GM12878 (cell line): ENCODE measurements around the gene RETREG2. TPM values are rescaled to one million over a fixed set of nuclear protein-coding genes. Genes with fewer than 3 reads are reported as not detected.

Source experiments
- ATAC-seq: fragments of 200-7000 bp; cut with Tn5 transposase; 3 replicates; pipeline ENCODE4 v1.9.1; 2020; ENCODE audit warnings: mild to moderate bottlenecking, moderate library complexity
- BruUV-seq: library from RNA; stranded (reverse); fragments of 400-500 nt; replicated peaks from 2 replicates; lab custom pipeline; 2021; lab: Mats Ljungman, UMichigan
- CTCF ChIA-PET: fragments of 300-600 bp; sonication (Branson Sonifier 250); formaldehyde crosslinking; extraction: SDS; loops from one replicate; lab custom pipeline; 2021; ENCODE audit warnings: inconsistent platforms; lab: Yijun Ruan, JAX
- POLR2A ChIA-PET: fragments of 350-600 bp; formaldehyde crosslinking; extraction: SDS; loops from one replicate; lab custom pipeline; 2021; ENCODE audit warnings: inconsistent platforms; lab: Charles Lee
- RAD21 ChIA-PET: fragments of 300-600 bp; sonication (Branson Sonifier 250); formaldehyde crosslinking; loops from one replicate; lab custom pipeline; 2023; ENCODE audit warnings: antibody characterized with exemption; ENCODE audit not compliant: unreplicated experiment; lab: Charles Lee
- SMC1A ChIA-PET: fragments of 300-600 bp; sonication (Branson Sonifier 250); formaldehyde crosslinking; loops from one replicate; lab custom pipeline; 2023; ENCODE audit not compliant: unreplicated experiment, uncharacterized antibody; lab: Charles Lee
- DNase-seq: peaks from one replicate; pipeline ENCODE4 v3.0.0-alpha.2; 2011; ENCODE audit warnings: low read depth, low spot score
- FAIRE-seq: peaks from 3 replicates; lab custom pipeline; 2011; peaks lifted over from hg19 to GRCh38; lab: Jason Lieb, UNC
- H2AFZ ChIP-seq: 2 replicates; pipeline ENCODE4 v1.6.0; 2011; ENCODE audit warnings: low read depth, low read length, control low read depth; ENCODE audit not compliant: control insufficient read depth
- H3K27ac ChIP-seq: 2 replicates; pipeline ENCODE4 v1.5.1; 2011; ENCODE audit warnings: control low read depth; ENCODE audit not compliant: control insufficient read depth, insufficient read depth
- H3K27me3 ChIP-seq, 2 experiments: replicated peaks in 1 of 2; 2 replicates each; pipeline versions ENCODE4 v1.6.0 to v1.6.1; 2011; ENCODE audit warnings: low read length in 1 of 2; ENCODE audit not compliant: control insufficient read depth in 2 of 2, insufficient read depth in 2 of 2
- H3K36me3 ChIP-seq, 2 experiments: 2 replicates each; pipeline ENCODE4 v1.5.1; 2011; ENCODE audit warnings: low read length in 1 of 2; ENCODE audit not compliant: control insufficient read depth in 2 of 2, insufficient read depth in 2 of 2
- H3K4me1 ChIP-seq: 2 replicates; pipeline ENCODE4 v1.6.1; 2011; ENCODE audit warnings: mild to moderate bottlenecking, low read length, moderate library complexity, mixed read lengths; ENCODE audit not compliant: control insufficient read depth, insufficient read depth
- H3K4me2 ChIP-seq: 2 replicates; pipeline ENCODE4 v1.6.0; 2011; ENCODE audit warnings: control low read depth; ENCODE audit not compliant: control insufficient read depth, insufficient read depth
- H3K4me3 ChIP-seq: fragments of 200-600 bp; sonication (generic); 2 replicates; pipeline ENCODE4 v1.5.1; 2016
- H3K79me2 ChIP-seq: 2 replicates; pipeline ENCODE4 v1.6.0; 2011; ENCODE audit warnings: low read length; ENCODE audit not compliant: control insufficient read depth, insufficient read depth
- H3K9ac ChIP-seq: 2 replicates; pipeline ENCODE4 v1.8.0; 2011; ENCODE audit warnings: low read length, control low read depth, mixed read lengths; ENCODE audit not compliant: control insufficient read depth, insufficient read depth
- H3K9me3 ChIP-seq: replicated peaks from 3 replicates; pipeline ENCODE4 v1.5.1; 2011; ENCODE audit warnings: mild to moderate bottlenecking, low read length; ENCODE audit not compliant: control insufficient read depth, insufficient read depth
- H4K20me1 ChIP-seq: 2 replicates; pipeline ENCODE4 v1.6.0; 2011; ENCODE audit not compliant: control insufficient read depth, insufficient read depth
- CBX5 ChIP-seq: sonication (generic); IDR thresholded peaks from 2 replicates; pipeline ENCODE4 v1.6.1; 2016; ENCODE audit warnings: low read depth, moderate library complexity, mild to moderate bottlenecking, inconsistent platforms
- CEBPB ChIP-seq, 2 experiments: fragments of 150-350 bp in 1 of 2; IDR thresholded peaks; 2 replicates each; pipeline ENCODE4 v1.6.1; 2012 to 2014; ENCODE audit warnings: low read depth in 2 of 2, low read length in 2 of 2, borderline replicate concordance in 1 of 2, inconsistent platforms in 1 of 2
- E2F8 ChIP-seq: fragments of 450-650 bp; IDR thresholded peaks from 2 replicates; pipeline ENCODE4 v1.6.1; 2018; ENCODE audit warnings: mild to moderate bottlenecking, low read depth, moderate library complexity; ENCODE audit not compliant: partially characterized antibody
- FOXK2 ChIP-seq: fragments of 450-650 bp; IDR thresholded peaks from 2 replicates; pipeline ENCODE4 v1.6.1; 2017; ENCODE audit warnings: mild to moderate bottlenecking, moderate library complexity
- HCFC1 ChIP-seq: fragments of 150-350 bp; IDR thresholded peaks from 2 replicates; pipeline ENCODE4 v1.6.1; 2014; ENCODE audit warnings: low read length
- IRF3 ChIP-seq: fragments of 450-650 bp; IDR thresholded peaks from 2 replicates; pipeline ENCODE4 v1.6.1; 2014; ENCODE audit warnings: mild to moderate bottlenecking
- JUND ChIP-seq: IDR thresholded peaks from 2 replicates; pipeline ENCODE4 v1.6.1; 2012; ENCODE audit warnings: low read depth, mild to moderate bottlenecking, low read length, improper control_type of control experiment, moderate library complexity
- MEF2A ChIP-seq: IDR thresholded peaks from 2 replicates; pipeline ENCODE4 v1.6.1; 2011; ENCODE audit warnings: low read depth, mild to moderate bottlenecking, low read length, moderate library complexity; ENCODE audit not compliant: insufficient read depth
- NFYB ChIP-seq: IDR thresholded peaks from 2 replicates; pipeline ENCODE4 v1.6.1; 2011; ENCODE audit warnings: low read depth, mild to moderate bottlenecking, low read length, improper control_type of control experiment, moderate library complexity; ENCODE audit not compliant: insufficient read depth
- PAX8 ChIP-seq: fragments of 450-650 bp; IDR thresholded peaks from 2 replicates; pipeline ENCODE4 v1.6.1; 2017; ENCODE audit warnings: mild to moderate bottlenecking, moderate library complexity
- PML ChIP-seq: IDR thresholded peaks from 2 replicates; pipeline ENCODE4 v1.6.1; 2012; ENCODE audit warnings: low read length, inconsistent platforms
- POLR2AphosphoS5 ChIP-seq: IDR thresholded peaks from 2 replicates; pipeline ENCODE4 v1.6.1; 2011; ENCODE audit warnings: mild to moderate bottlenecking, low read length, inconsistent platforms
- SP1 ChIP-seq: IDR thresholded peaks from one replicate; pipeline ENCODE4 v1.6.1; 2011; ENCODE audit warnings: low read depth, low read length
- TAF1 ChIP-seq: IDR thresholded peaks from 2 replicates; pipeline ENCODE4 v1.6.1; 2011; ENCODE audit warnings: mild to moderate bottlenecking, low read depth, low read length, borderline replicate concordance
- ZBED1 ChIP-seq: IDR thresholded peaks from 2 replicates; pipeline ENCODE4 v1.6.1; 2016; ENCODE audit warnings: borderline replicate concordance
- ZNF274 ChIP-seq: IDR thresholded peaks from one replicate; pipeline ENCODE4 v1.8.0; 2011; ENCODE audit not compliant: insufficient read length, insufficient read depth
- WGBS: methylation state at CpG from one replicate; pipeline ENCODE4 v1.1.6; 2016; ENCODE audit warnings: low lambda C conversion rate; ENCODE audit not compliant: insufficient replicate concordance, insufficient coverage; ENCODE audit errors: missing lambda C conversion rate; 5-methylcytosine and 5-hydroxymethylcytosine counted together
- in situ Hi-C: fragments of 300-500 bp; cut with MboI; formaldehyde crosslinking; loops from 9 replicates; pipeline ENCODE4 v1.14.3; 2018; ENCODE audit warnings: mixed read lengths
- intact Hi-C: fragments of 100-400 bp; cut with micrococcal nuclease; formaldehyde crosslinking; loops from one replicate; pipeline ENCODE4 v1.14.2; 2022; ENCODE audit not compliant: unreplicated experiment
- polyA plus RNA-seq, 11 experiments: library from polyadenylated mRNA; depleted of rRNA in 4 of 11; unstranded in 6 of 11; stranded (reverse) in 5 of 11; fragments of >200 nt; fragmentation: Nextera tagmentation in 4 of 11; fragmentation: Illumina TruSeq in 1 of 11; extraction: Ambion mirVana in 4 of 11; extraction: Trizol in 1 of 11; gene quantifications; 1 replicate in 1 of 11; 2 replicates in 10 of 11; pipeline versions ENCODE4 v1.2.1 to v1.2.3, GENCODE V29; 2011 to 2016; ENCODE audit warnings: inconsistent platforms in 2 of 11, missing spikeins in 2 of 11, low read depth in 1 of 11
- total RNA-seq, 4 experiments: library from RNA; depleted of rRNA in 3 of 4; stranded (reverse); fragments of >200 nt in 3 of 4; fragmentation: Illumina TruSeq in 1 of 4; extraction: Trizol in 1 of 4; gene quantifications; 2 replicates each; pipeline versions ENCODE4 v1.2.1 to v1.2.3, GENCODE V29; 2013 to 2021
- TF ChIP-seq, protein P1 (sequence below): fragments of 450-650 bp; formaldehyde crosslinking; IDR thresholded peaks from 2 replicates; pipeline ENCODE4 v1.4.0; 2020; ENCODE audit warnings: mild to moderate bottlenecking, moderate library complexity

The RETREG2 gene
- total and polyA plus RNA-seq, 10 of the 15 experiments (the other 5 are each of a cell fraction or from before 2014, with no cell fraction given), result 10.1 to 72.0 (median 28.3) TPM

GRCh38 chr2:219230059-219230540 is 52.0 kb downstream of the RETREG2 start (continued):
- no peak for TF ChIP-seq TAF1
- TF ChIP-seq PAX8, result no peak

GRCh38 chr2:219234331-219234730 is 56.3 kb downstream of the RETREG2 start:
- intact Hi-C loops (no loop called here), in situ Hi-C loops (no loop called here)
- Histone ChIP-seq H3K79me2 (peaks cover 26% of the 10 kb centered on the region), H4K20me1 (no peaks in the 10 kb centered on the region), H3K9ac (no peak overlapping the region), H3K9me3 (no peaks in the 10 kb centered on the region), H3K4me1 (no peaks in the 10 kb centered on the region), H3K27ac (no peak overlapping the region), H3K4me3 (no peak overlapping the region), H3K27me3 (no peaks in the 10 kb centered on the region), H3K36me3 (peaks cover 15 to 54% of the 10 kb centered on the region in 2 experiments), H3K4me2 (no peak overlapping the region), H2AFZ (no peak overlapping the region)
- no peak for ATAC-seq
- no TSS peak for BruUV-seq
- ChIA-PET SMC1A (interaction anchor here (1.0 kb wide), 1 partner anchor 10 kb away, joined by 3 read pairs; no protein-coding TSS in a partner anchor), RAD21 (no interaction called here), CTCF (no interaction called here), POLR2A (interaction anchor here (0.7 to 1.4 kb wide), 2 partner anchors 10 to 18 kb away, joined by 4 read pairs; partner anchors contain the start of genes GLB1L, STK16 and TUBA4B)
- WGBS, result 96% methylated on average over 3 of the region's 3 CpGs
- no peak for FAIRE-seq
- no peak for DNase-seq
- TF ChIP-seq CEBPB (IDR thresholded peaks at IDR 0.05; ENCODE audit: borderline replicate concordance in 1 of 2, low read depth in 2 of 2, low read length in 2 of 2), result no peak
- TF ChIP-seq NFYB, result no peak
- TF ChIP-seq MEF2A, result no peak
- no peak for TF ChIP-seq E2F8
- no peak for TF ChIP-seq FOXK2
- no peak for TF ChIP-seq IRF3
- TF ChIP-seq SP1, result no peak
- TF ChIP-seq HCFC1, result no peak
- TF ChIP-seq ZBED1, result no peak
- no peak for TF ChIP-seq POLR2AphosphoS5
- TF ChIP-seq, protein P1, sequence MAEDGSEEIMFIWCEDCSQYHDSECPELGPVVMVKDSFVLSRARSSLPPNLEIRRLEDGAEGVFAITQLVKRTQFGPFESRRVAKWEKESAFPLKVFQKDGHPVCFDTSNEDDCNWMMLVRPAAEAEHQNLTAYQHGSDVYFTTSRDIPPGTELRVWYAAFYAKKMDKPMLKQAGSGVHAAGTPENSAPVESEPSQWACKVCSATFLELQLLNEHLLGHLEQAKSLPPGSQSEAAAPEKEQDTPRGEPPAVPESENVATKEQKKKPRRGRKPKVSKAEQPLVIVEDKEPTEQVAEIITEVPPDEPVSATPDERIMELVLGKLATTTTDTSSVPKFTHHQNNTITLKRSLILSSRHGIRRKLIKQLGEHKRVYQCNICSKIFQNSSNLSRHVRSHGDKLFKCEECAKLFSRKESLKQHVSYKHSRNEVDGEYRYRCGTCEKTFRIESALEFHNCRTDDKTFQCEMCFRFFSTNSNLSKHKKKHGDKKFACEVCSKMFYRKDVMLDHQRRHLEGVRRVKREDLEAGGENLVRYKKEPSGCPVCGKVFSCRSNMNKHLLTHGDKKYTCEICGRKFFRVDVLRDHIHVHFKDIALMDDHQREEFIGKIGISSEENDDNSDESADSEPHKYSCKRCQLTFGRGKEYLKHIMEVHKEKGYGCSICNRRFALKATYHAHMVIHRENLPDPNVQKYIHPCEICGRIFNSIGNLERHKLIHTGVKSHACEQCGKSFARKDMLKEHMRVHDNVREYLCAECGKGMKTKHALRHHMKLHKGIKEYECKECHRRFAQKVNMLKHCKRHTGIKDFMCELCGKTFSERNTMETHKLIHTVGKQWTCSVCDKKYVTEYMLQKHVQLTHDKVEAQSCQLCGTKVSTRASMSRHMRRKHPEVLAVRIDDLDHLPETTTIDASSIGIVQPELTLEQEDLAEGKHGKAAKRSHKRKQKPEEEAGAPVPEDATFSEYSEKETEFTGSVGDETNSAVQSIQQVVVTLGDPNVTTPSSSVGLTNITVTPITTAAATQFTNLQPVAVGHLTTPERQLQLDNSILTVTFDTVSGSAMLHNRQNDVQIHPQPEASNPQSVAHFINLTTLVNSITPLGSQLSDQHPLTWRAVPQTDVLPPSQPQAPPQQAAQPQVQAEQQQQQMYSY, result no peak
- TF ChIP-seq PML, result no peak
- no peak for TF ChIP-seq CBX5
- no peak for TF ChIP-seq PAX8
- TF ChIP-seq JUND, result no peak
- no peak for TF ChIP-seq ZNF274
